IgD-negative memory B cell (primary cell): ENCODE results near the gene WDHD1. TPM values are rescaled to one million over a fixed set of nuclear protein-coding genes. Genes with fewer than 3 reads are reported as not detected.
A peak's percentile ranks its signal among the peaks of the same experiment; 100 is the strongest.
"Not testable (repeated sequence)": the region's sequence is repeated elsewhere in the genome, so short reads cannot be mapped to it uniquely, and the experiment has no call there.

Experiments used
- H3K27ac Mint-ChIP-seq, 3 donors: one replicate each; pipeline ENCODE4 v1.8.0; 2020 to 2022; ENCODE audit warnings: mild to moderate bottlenecking in 3 of 3, mixed read lengths in 3 of 3, moderate library complexity in 1 of 3
- H3K27me3 Mint-ChIP-seq: one replicate; pipeline ENCODE4 v1.8.0; 2021; ENCODE audit warnings: mixed read lengths
- H3K36me3 Mint-ChIP-seq: one replicate; pipeline ENCODE4 v1.8.0; 2020; ENCODE audit warnings: mild to moderate bottlenecking, mixed read lengths
- H3K4me1 Mint-ChIP-seq, 3 donors: one replicate each; pipeline ENCODE4 v1.8.0; 2020 to 2022; ENCODE audit warnings: mixed read lengths in 3 of 3, mild to moderate bottlenecking in 1 of 3
- H3K4me3 Mint-ChIP-seq, 4 donors: one replicate each; pipeline ENCODE4 v1.8.0; 2020 to 2022; ENCODE audit warnings: mild to moderate bottlenecking in 4 of 4, mixed read lengths in 4 of 4, moderate library complexity in 3 of 4
- H3K9me3 Mint-ChIP-seq, 3 donors: one replicate each; pipeline ENCODE4 v1.8.0; 2020 to 2021; ENCODE audit warnings: mixed read lengths in 3 of 3, mild to moderate bottlenecking in 1 of 3
- polyA plus RNA-seq: library from polyadenylated mRNA; unstranded; fragments of 300-500 nt; fragmentation: Illumina TruSeq; gene quantifications from one replicate; pipeline ENCODE4 v1.2.3, GENCODE V29; 2021

Gene WDHD1
- polyA plus RNA-seq, 1 donor from 2014 or later, result 3.9 TPM

DNA sequence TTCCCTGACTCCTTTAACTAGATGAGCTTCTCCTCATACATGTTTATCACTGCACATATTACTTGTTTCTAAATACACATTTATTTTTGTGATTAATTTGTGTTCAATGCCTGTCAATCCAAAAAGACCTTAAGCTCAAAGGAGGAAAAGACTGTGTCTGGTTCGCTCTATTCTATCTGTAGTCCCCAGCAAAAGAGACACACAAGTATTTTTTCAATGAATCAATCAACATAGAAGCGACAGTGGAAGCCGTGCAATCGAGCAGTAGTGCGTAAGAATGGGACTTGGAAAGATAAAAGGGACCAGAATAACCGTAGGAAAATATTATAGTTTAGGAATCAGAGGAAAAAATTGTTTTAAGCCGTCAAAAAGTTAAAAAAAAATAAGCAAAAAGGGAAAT, 951 bp downstream of the WDHD1 start:
- H3K9me3 Mint-ChIP-seq, result no peaks in the 10 kb centered on the region
- H3K27me3 Mint-ChIP-seq, result no peaks in the 10 kb centered on the region
- H3K36me3 Mint-ChIP-seq, result peaks cover 2% of the 10 kb centered on the region
- H3K27ac Mint-ChIP-seq, result peak overlapping the region; percentile 67 to 98 (median 92)
- peaks cover 32 to 52% (median 40%) of the 10 kb centered on the region in 3 donors for H3K4me1 Mint-ChIP-seq
- H3K4me3 Mint-ChIP-seq, result peak overlapping the region; percentile 56 to 99 (median 80)

DNA sequence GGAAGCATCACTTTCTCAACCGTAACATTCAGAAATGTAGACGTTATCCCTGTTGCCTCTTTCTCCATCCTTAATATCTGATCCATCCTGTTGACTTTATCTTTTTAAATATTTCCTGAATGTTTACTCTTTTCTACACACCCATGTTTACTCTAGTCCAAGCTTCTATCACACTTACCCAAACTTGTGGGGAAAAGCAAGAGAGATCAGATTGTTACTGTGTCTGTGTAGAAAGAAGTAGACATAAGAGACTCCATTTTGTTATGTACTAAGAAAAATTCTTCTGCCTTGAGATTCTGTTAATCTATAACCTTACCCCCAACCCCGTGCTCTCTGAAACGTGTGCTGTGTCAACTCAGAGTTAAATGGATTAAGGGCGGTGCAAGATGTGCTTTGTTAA, 2.5 kb downstream of the WDHD1 start:
- peaks cover 33 to 48% (median 34%) of the 10 kb centered on the region in 3 donors for H3K4me1 Mint-ChIP-seq
- not testable (repeated sequence) for H3K4me3 Mint-ChIP-seq, H3K27ac Mint-ChIP-seq, H3K9me3 Mint-ChIP-seq, H3K27me3 Mint-ChIP-seq, H3K36me3 Mint-ChIP-seq

DNA sequence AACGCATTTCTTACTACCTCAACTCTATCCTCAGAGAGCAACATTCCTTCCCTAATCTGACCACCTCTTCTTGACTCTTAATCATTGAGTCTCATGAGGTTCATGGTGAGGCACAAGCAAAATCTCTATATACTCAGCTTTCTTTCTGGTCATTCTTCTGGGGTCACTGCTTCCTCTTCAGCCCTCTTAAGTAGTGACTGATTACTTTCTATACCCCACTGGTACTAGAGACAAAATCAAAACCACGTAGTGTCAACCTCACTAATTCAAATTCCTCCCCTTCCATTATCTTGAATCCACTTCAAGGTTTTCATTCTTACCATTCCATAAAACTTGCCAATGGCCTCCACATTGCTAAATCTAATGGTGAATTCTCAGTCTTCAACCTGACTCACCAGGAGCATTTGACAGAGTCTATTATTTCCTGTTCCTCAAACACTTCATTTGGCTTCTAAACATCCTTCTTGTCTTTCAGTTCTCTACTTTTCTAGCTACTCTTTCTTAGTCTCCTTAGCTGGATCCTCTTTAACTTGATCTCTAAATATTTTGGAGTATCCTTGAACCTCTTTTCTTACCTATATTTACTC, 6.8 kb downstream of the WDHD1 start:
- no peaks in the 10 kb centered on the region for H3K27me3 Mint-ChIP-seq
- H3K36me3 Mint-ChIP-seq, result peaks cover 3% of the 10 kb centered on the region
- H3K4me3 Mint-ChIP-seq, result no peak overlapping the region
- H3K9me3 Mint-ChIP-seq, result no peaks in the 10 kb centered on the region
- H3K4me1 Mint-ChIP-seq, result peaks cover 1 to 7% (median 7%) of the 10 kb centered on the region in 3 donors
- H3K27ac Mint-ChIP-seq, result no peak overlapping the region

DNA sequence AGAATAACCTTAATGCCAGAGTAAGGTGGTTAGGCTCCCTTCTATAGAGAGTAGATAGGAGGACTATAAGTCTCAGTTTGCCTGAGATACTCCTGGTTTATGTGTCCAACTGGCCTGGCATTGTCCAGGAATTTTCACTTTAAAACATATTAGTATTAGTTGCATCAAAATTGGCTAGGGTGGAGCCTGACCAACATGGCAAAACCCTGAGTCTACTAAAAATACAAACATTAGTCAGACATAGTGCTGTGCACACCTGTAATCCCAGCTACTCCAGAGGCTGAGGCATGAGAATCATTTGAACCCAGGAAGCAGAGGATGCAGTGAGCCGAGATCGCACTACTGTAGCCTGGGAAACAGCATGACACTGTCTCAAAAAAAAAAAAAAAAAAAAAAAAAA, 11.9 kb downstream of the WDHD1 start:
- Mint-ChIP-seq H3K4me3 (no peak overlapping the region), H3K36me3 (peaks cover 7% of the 10 kb centered on the region), H3K4me1 (peaks cover 0 to 3% (median 2%) of the 10 kb centered on the region in 3 donors), H3K27ac (no peak overlapping the region), H3K9me3 (no peaks in the 10 kb centered on the region), H3K27me3 (no peaks in the 10 kb centered on the region)

DNA sequence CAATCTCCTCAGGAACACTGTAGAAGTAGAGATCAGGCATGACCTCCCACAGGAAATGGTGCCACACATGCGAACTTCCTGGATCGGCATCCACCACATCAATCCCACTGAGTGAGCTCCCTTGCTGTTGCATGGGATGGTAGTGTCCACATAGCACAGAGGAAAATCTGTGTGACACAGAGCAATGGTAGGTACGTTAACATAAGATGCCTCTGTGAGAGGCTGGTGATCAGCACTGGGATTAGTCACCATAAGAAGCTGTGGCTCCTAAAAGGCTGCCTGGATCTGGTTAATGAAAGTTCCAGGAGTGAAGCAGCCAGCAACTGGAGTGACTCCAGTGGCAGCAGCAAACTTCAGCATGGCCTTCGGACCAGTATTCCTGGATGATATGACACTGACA, 21.8 kb downstream of the WDHD1 start:
- Mint-ChIP-seq H3K9me3 (no peaks in the 10 kb centered on the region), H3K4me1 (peaks cover 0 to 2% (median 1%) of the 10 kb centered on the region in 3 donors), H3K27ac (no peak overlapping the region), H3K4me3 (no peak overlapping the region), H3K36me3 (peaks cover 8% of the 10 kb centered on the region), H3K27me3 (no peaks in the 10 kb centered on the region)

DNA sequence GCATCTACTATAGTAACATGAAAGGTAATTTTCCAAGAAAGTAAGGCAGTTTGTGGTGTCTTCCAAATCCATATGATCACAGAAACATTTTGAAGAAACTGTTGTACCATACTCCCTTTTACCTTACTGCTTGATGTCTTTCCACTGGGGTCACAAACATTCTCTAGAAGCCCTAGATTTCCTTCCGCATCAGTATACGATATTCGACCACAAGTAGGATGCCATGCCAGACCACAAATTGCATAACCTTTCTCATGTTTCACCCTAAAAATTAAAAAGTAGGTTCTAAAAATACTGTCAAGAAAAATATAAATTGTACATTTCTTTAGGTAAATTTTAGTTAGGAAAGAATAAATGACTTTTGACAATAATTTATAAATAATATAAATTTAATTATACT, 26.5 kb downstream of the WDHD1 start:
- Mint-ChIP-seq H3K9me3 (no peaks in the 10 kb centered on the region), H3K4me1 (peaks cover 0 to 2% (median 1%) of the 10 kb centered on the region in 3 donors), H3K27ac (no peak overlapping the region), H3K4me3 (no peak overlapping the region), H3K27me3 (no peaks in the 10 kb centered on the region), H3K36me3 (peaks cover 5% of the 10 kb centered on the region)

DNA sequence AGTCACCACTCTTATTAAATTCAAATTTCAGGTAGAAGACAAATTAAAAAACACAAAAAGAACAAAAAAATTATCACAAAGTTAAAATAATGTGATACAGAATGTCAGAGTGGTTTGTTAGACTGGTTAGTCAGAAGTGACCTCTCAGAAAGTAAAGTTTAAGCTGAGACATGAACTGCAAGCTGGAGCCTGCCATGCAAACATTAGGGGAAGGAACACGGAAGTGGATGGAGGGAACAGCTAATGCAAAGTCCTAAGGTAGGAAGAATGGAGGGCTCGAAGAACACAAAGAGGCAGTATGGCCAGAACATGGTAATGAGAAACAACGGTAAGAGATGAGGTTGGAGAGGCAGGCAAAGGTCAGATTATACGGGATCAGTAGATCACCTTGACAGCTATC, 41.7 kb downstream of the WDHD1 start:
- peaks cover 2% of the 10 kb centered on the region for H3K36me3 Mint-ChIP-seq
- H3K4me1 Mint-ChIP-seq, result no peaks in the 10 kb centered on the region
- peak overlapping the region in 1 of 3 donors; percentile 15 for H3K27ac Mint-ChIP-seq
- no peak overlapping the region for H3K4me3 Mint-ChIP-seq
- H3K27me3 Mint-ChIP-seq, result no peaks in the 10 kb centered on the region
- H3K9me3 Mint-ChIP-seq, result no peaks in the 10 kb centered on the region

DNA sequence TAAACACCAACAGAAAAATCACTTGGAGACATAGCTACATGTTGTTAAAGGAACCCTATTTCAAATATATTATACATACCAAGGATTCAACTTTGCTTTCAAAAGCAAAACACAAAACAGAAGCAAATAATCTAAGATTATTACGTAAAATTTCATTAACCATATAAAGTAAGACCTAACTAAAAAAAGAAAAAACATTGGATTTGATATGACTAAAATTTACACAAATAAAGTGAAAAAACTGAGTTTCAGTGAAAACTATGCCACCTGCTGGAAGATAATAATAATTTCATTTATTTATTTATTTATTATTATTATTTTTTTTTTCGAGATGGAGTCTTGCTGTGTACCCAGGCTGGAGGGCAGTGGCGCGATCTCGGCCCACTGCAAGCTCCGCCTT, 45.2 kb downstream of the WDHD1 start:
- H3K27me3 Mint-ChIP-seq, result no peaks in the 10 kb centered on the region
- no peaks in the 10 kb centered on the region for H3K4me1 Mint-ChIP-seq
- no peak overlapping the region for H3K4me3 Mint-ChIP-seq
- no peaks in the 10 kb centered on the region for H3K9me3 Mint-ChIP-seq
- no peak overlapping the region for H3K27ac Mint-ChIP-seq
- peaks cover 2% of the 10 kb centered on the region for H3K36me3 Mint-ChIP-seq

DNA sequence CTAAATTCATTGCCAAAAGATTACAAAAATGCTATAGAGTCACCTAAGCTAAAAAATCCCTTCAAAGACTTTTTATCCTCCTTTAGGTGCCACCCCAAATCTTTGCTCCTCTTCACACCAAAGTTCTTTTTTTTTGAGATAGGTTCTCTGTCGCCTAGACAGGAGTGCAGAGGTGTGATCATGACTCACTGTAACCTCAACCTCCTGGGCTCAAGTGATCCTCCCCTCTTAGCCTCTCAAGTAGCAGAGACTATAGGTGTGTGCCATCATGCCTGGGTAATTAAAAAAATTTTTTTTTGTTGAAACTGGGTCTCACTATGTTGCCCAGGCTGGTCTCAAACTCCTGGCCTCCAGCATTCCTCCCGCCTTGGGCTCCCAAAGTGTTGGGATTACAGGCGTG, 47.9 kb downstream of the WDHD1 start:
- Mint-ChIP-seq H3K27ac (no peak overlapping the region), H3K4me1 (no peaks in the 10 kb centered on the region), H3K36me3 (no peaks in the 10 kb centered on the region), H3K27me3 (no peaks in the 10 kb centered on the region), H3K4me3 (no peak overlapping the region), H3K9me3 (no peaks in the 10 kb centered on the region)

DNA sequence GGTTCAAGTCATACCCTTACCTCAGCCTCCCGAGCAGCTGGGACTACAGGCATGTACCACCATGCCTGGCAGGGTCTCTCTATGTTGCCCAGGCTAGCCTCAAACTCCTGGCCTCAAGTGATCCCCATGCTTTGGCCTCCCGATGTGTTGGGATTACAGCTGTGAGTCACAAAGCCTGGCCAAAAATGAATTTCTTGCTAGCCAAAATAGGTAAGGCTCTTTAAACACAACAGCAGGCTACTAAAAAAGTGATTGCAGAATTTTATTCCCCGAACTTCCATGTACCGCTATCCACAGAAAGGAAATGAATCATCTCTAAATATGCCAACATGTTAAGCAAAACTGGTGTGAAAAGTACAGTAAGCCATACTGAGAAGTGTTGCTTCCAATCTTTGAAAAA, 50.6 kb downstream of the WDHD1 start:
- H3K9me3 Mint-ChIP-seq, result no peaks in the 10 kb centered on the region
- no peaks in the 10 kb centered on the region for H3K36me3 Mint-ChIP-seq
- no peaks in the 10 kb centered on the region for H3K27me3 Mint-ChIP-seq
- no peak overlapping the region for H3K4me3 Mint-ChIP-seq
- no peaks in the 10 kb centered on the region for H3K4me1 Mint-ChIP-seq
- no peak overlapping the region for H3K27ac Mint-ChIP-seq

DNA sequence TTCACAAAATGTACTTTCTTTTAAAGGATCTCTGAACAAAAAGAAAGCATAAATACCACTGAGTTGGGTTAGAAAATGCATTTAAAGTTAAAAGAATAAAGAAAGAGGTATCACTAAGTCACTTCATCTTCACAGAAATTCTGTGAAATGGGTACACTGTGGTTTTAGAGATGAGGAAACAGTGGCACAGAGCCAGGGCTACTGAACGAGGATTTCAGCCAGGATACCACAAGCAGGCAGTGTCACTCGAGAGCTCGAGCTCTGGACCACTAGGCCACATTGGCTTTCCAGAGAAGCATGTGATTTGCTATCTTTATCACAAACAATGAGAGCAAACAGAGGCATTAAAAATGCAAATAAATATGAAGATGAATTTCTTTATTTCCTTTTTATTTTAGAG, 51.0 kb downstream of the WDHD1 start:
- Mint-ChIP-seq H3K4me1 (no peaks in the 10 kb centered on the region), H3K9me3 (no peaks in the 10 kb centered on the region), H3K36me3 (no peaks in the 10 kb centered on the region), H3K4me3 (no peak overlapping the region), H3K27ac (no peak overlapping the region), H3K27me3 (no peaks in the 10 kb centered on the region)

DNA sequence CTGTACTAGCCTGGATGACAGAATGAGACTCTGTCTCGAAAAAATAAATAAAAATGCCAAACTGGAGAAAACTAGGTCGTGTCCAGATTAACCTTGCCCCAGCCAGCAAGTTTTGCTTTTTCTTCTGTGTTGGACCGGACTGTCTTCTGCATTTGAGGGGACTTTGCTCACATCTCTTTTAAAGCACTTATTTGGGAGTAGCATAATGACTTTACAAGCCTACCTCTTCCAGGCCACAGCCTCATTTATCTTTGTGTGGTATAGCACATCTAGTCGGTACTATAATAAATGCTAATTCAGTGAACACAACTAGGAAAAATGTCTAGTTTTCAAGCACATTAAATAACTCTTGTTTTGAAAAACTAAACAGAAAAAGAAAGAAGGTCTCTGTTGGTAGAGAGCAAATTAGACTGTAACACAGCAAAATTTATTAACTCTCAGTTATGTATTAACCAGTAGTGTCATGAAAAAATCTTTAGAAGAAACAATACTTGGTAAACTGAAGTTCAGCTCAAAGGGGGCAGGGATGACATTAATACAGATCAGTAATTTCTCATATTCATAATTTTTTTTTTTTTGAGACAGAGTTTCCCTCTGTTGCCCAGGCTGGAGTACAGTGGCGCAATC, 52.0 kb downstream of the WDHD1 start:
- Mint-ChIP-seq H3K4me3 (no peak overlapping the region), H3K9me3 (no peaks in the 10 kb centered on the region), H3K27me3 (no peaks in the 10 kb centered on the region), H3K36me3 (no peaks in the 10 kb centered on the region), H3K4me1 (no peaks in the 10 kb centered on the region), H3K27ac (no peak overlapping the region)

DNA sequence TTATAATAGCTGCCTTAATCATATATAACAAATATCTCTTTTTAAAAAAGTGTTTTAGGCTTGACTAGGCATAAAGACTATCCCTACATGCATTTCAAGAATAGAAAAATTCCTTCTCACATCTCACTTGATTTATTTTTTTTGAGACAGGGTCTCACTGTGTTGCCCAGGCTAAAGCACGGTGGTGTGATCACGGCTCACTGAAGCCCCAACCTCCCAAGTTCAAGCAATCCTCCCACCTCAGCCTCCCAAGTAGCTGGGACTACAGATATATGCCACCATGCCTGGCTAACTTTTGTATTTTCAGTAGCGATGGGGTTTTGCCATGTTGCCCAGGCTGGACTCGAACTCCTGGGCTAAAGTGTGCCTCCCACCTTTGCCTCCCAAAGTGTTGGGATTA, 59.4 kb downstream of the WDHD1 start:
- Mint-ChIP-seq H3K27me3 (no peaks in the 10 kb centered on the region), H3K4me3 (no peak overlapping the region)

DNA sequence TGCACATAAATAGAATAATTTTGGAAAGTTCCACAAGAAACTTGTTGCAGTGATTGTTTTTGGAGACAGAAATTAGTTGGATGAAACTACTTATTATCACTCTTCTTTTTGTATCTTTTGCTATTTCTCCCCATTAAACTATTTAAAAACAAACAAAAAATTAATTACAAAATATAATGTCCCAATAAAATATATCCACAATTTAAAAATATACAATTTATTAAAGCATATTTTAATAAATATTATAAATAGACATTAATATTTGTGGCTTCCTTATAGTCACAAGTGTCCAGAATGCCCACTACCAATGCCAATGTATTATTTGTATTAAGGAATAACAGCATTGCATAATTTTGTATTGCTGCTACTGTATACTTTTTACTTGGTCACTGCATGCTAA, 71.8 kb downstream of the WDHD1 start:
- Mint-ChIP-seq H3K9me3 (no peaks in the 10 kb centered on the region), H3K27me3 (no peaks in the 10 kb centered on the region), H3K36me3 (peaks cover 6% of the 10 kb centered on the region), H3K4me3 (no peak overlapping the region), H3K4me1 (peaks cover 0 to 2% (median 0%) of the 10 kb centered on the region in 3 donors), H3K27ac (no peak overlapping the region)

More for the DNA sequence above, 59.4 kb downstream of the WDHD1 start:
- Mint-ChIP-seq H3K9me3 (no peaks in the 10 kb centered on the region), H3K4me1 (peaks cover 3 to 11% (median 8%) of the 10 kb centered on the region in 3 donors), H3K36me3 (peaks cover 3% of the 10 kb centered on the region), H3K27ac (no peak overlapping the region)

DNA sequence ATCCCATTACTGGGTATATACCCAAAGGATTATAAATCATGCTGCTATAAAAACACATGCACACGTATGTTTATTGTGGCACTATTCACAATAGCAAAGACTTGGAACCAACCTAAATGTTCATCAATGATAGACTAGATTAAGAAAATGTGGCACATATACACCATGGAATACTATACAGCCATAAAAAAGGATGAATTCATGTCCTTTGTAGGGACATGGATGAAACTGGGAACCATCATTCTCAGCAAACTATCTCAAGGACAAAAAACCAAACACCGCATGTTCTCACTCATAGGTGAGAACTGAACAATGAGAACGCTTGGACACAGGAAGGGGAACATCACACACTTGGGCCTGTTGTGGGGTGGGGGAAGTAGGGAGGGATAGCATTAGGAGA, 73.3 kb downstream of the WDHD1 start:
- not testable (repeated sequence) for H3K4me1 Mint-ChIP-seq, H3K27me3 Mint-ChIP-seq, H3K4me3 Mint-ChIP-seq, H3K9me3 Mint-ChIP-seq, H3K27ac Mint-ChIP-seq
- peaks cover 13% of the 10 kb centered on the region for H3K36me3 Mint-ChIP-seq

DNA sequence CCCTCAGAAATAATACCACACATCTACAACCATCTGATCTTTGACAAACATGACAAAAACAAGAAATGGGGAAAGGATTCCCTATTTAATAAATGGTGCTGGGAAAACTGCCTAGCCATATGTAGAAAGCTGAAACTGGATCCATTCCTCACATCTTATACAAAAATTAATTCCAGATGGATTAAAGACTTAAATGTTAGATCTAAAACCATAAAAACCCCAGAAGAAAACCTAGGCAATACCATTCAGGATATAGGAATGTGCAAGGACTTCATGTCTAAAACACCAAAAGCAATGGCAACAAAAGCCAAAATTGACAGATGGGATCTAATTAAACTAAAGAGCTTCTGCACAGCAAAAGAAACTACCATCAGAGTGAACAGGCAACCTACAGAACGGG, 74.1 kb downstream of the WDHD1 start:
- H3K4me3 Mint-ChIP-seq, result peak overlapping the region in 1 of 4 donors; percentile 43
- H3K27ac Mint-ChIP-seq, H3K9me3 Mint-ChIP-seq, H3K27me3 Mint-ChIP-seq, H3K4me1 Mint-ChIP-seq: not testable (repeated sequence)
- H3K36me3 Mint-ChIP-seq, result peaks cover 12% of the 10 kb centered on the region
